CD14-positive monocyte (primary cell): ENCODE data around the gene DNAAF6. TPM values are rescaled to one million over a fixed set of nuclear protein-coding genes. Genes with fewer than 3 reads are reported as not detected.
"Not testable (repeated sequence)": the region's sequence is repeated elsewhere in the genome, so short reads cannot be mapped to it uniquely, and the experiment has no call there.

Source experiments
- DNase-seq, 3 donors: peaks; one replicate each; pipeline ENCODE4 v3.0.0-alpha.2; 2011 to 2022
- H2AFZ ChIP-seq: 2 replicates; pipeline ENCODE4 v1.6.0; 2012; ENCODE audit warnings: mild to moderate bottlenecking, low read depth, low read length, inconsistent platforms; ENCODE audit not compliant: insufficient read depth, poor library complexity, severe bottlenecking
- H3K27ac ChIP-seq, 2 donors: 1 replicate in 1 of 2; 2 replicates in 1 of 2; pipeline ENCODE4 v1.5.1; 2012 to 2013; ENCODE audit warnings: low read length in 2 of 2, control low read depth in 1 of 2, inconsistent platforms in 1 of 2, low read depth in 1 of 2, mild to moderate bottlenecking in 1 of 2
- H3K27me3 ChIP-seq, 2 donors: one replicate each; pipeline versions ENCODE4 v1.6.0 to v1.6.1; 2011 to 2013; ENCODE audit warnings: low read length in 2 of 2; ENCODE audit not compliant: control insufficient read depth in 2 of 2, insufficient read depth in 2 of 2
- H3K36me3 ChIP-seq, 2 donors: replicated peaks in 1 of 2; 1 replicate in 1 of 2; 2 replicates in 1 of 2; pipeline versions ENCODE4 v1.5.1 to v1.6.1; 2012 to 2013; ENCODE audit warnings: low read length in 2 of 2, control low read depth in 1 of 2, inconsistent platforms in 1 of 2, mild to moderate bottlenecking in 1 of 2; ENCODE audit not compliant: insufficient read depth in 2 of 2, control insufficient read depth in 1 of 2
- H3K4me1 ChIP-seq, 2 donors: 1 replicate in 1 of 2; 2 replicates in 1 of 2; pipeline versions ENCODE4 v1.5.1 to v1.6.1; 2012 to 2013; ENCODE audit warnings: low read length in 2 of 2, control low read depth in 1 of 2, inconsistent platforms in 1 of 2, mild to moderate bottlenecking in 1 of 2, moderate library complexity in 1 of 2; ENCODE audit not compliant: insufficient read depth in 2 of 2, control insufficient read depth in 1 of 2
- H3K4me2 ChIP-seq: replicated peaks from 2 replicates; pipeline ENCODE3; 2012; ENCODE audit warnings: low read length, moderate library complexity, mild to moderate bottlenecking; ENCODE audit not compliant: poor library complexity, severe bottlenecking; ENCODE audit errors: extremely low read depth
- H3K4me3 ChIP-seq, 3 experiments: fragments of 200-600 bp in 1 of 3; sonication (generic) in 1 of 3; replicated peaks in 1 of 3; 1 replicate in 2 of 3; 2 replicates in 1 of 3; pipeline ENCODE4 v1.5.1; 2011 to 2013; ENCODE audit warnings: low read length in 3 of 3, mild to moderate bottlenecking in 3 of 3, control low read depth in 2 of 3, low read depth in 2 of 3, inconsistent platforms in 1 of 3, moderate library complexity in 1 of 3
- H3K79me2 ChIP-seq: 2 replicates; pipeline ENCODE4 v1.6.0; 2012; ENCODE audit warnings: mild to moderate bottlenecking, control low read depth, inconsistent platforms, low read length, moderate library complexity; ENCODE audit not compliant: insufficient read depth
- H3K9ac ChIP-seq: 2 replicates; pipeline ENCODE4 v1.6.0; 2017; ENCODE audit warnings: low read length, mild to moderate bottlenecking; ENCODE audit not compliant: insufficient read depth, poor library complexity, severe bottlenecking
- H3K9me3 ChIP-seq, 2 donors: replicated peaks in 1 of 2; 1 replicate in 1 of 2; 2 replicates in 1 of 2; pipeline versions ENCODE4 v1.5.1 to v1.6.1; 2012 to 2013; ENCODE audit warnings: low read length in 2 of 2, control low read depth in 1 of 2; ENCODE audit not compliant: control insufficient read depth in 1 of 2, insufficient read depth in 1 of 2
- H4K20me1 ChIP-seq: 2 replicates; pipeline ENCODE4 v1.6.0; 2012; ENCODE audit warnings: mild to moderate bottlenecking, low read length, control low read depth, moderate library complexity; ENCODE audit not compliant: insufficient read depth
- H3K27ac Mint-ChIP-seq, 7 donors: one replicate each; pipeline ENCODE4 v1.8.0; 2020; ENCODE audit warnings: mild to moderate bottlenecking in 7 of 7, mixed read lengths in 7 of 7, moderate library complexity in 6 of 7, inconsistent platforms in 2 of 7
- H3K27me3 Mint-ChIP-seq, 3 donors: one replicate each; pipeline ENCODE4 v1.8.0; 2021 to 2022; ENCODE audit warnings: low read depth in 3 of 3, mild to moderate bottlenecking in 3 of 3, mixed read lengths in 3 of 3, moderate library complexity in 3 of 3, inconsistent platforms in 1 of 3
- H3K36me3 Mint-ChIP-seq, 2 donors: one replicate each; pipeline ENCODE4 v1.8.0; 2020; ENCODE audit warnings: mixed read lengths in 2 of 2, inconsistent platforms in 1 of 2, mild to moderate bottlenecking in 1 of 2
- H3K4me1 Mint-ChIP-seq: one replicate; pipeline ENCODE4 v1.8.0; 2020; ENCODE audit warnings: mild to moderate bottlenecking, mixed read lengths
- H3K4me3 Mint-ChIP-seq, 2 donors: one replicate each; pipeline ENCODE4 v1.8.0; 2020; ENCODE audit warnings: mild to moderate bottlenecking in 2 of 2, mixed read lengths in 2 of 2, moderate library complexity in 1 of 2
- H3K9me3 Mint-ChIP-seq, 7 donors: one replicate each; pipeline ENCODE4 v1.8.0; 2020 to 2022; ENCODE audit warnings: mixed read lengths in 7 of 7, mild to moderate bottlenecking in 6 of 7, moderate library complexity in 6 of 7, inconsistent platforms in 2 of 7
- WGBS: methylation state at CpG from one replicate; pipeline ENCODE4 v1.1.5; 2013; ENCODE audit warnings: missing lambda C conversion rate; ENCODE audit not compliant: insufficient coverage; 5-methylcytosine and 5-hydroxymethylcytosine counted together
- intact Hi-C, 2 donors: fragments of 100-400 bp; cut with micrococcal nuclease; formaldehyde crosslinking; loops; one replicate each; pipeline versions ENCODE4 v1.15.0 to v1.15.1; 2023
- polyA plus RNA-seq, 3 donors: library from polyadenylated mRNA; depleted of rRNA in 1 of 3; unstranded in 2 of 3; stranded (reverse) in 1 of 3; fragments of 300-500 nt in 2 of 3; fragments of >200 nt in 1 of 3; fragmentation: Illumina TruSeq in 2 of 3; gene quantifications; 1 replicate in 2 of 3; 2 replicates in 1 of 3; pipeline ENCODE4 v1.2.3, GENCODE V29; 2012 to 2021
- TF ChIP-seq, protein P1 (sequence below): fragments of 200-600 bp; IDR thresholded peaks from one replicate; pipeline ENCODE4 v1.8.0; 2022; ENCODE audit warnings: antibody characterized with exemption, mild to moderate bottlenecking

Gene DNAAF6
- polyA plus RNA-seq, 3 donors = not detected

- no peaks in the 10 kb centered on the region for H3K79me2 ChIP-seq
- H3K9me3 ChIP-seq = no peaks in the 10 kb centered on the region
- no peak overlapping the region for H2AFZ ChIP-seq
- Mint-ChIP-seq H3K4me3 (no peak overlapping the region), H3K27me3 (peaks cover 3 to 10% (median 6%) of the 10 kb centered on the region in 3 donors), H3K9me3 (peaks cover 0 to 3% (median 0%) of the 10 kb centered on the region in 7 donors), H3K27ac (no peak overlapping the region), H3K36me3 (no peaks in the 10 kb centered on the region), H3K4me1 (no peaks in the 10 kb centered on the region)
- intact Hi-C loops = no loop called here
- no peak overlapping the region for H3K9ac ChIP-seq
- no peak for DNase-seq
- no peaks in the 10 kb centered on the region for H3K27me3 ChIP-seq
- H3K4me3 ChIP-seq = no peak overlapping the region
- WGBS = no CpG with 5 or more reads among the region's 1 CpG
- H3K27ac ChIP-seq = no peak overlapping the region
- H3K4me2 ChIP-seq = no peak overlapping the region
- no peaks in the 10 kb centered on the region for H3K36me3 ChIP-seq
- H4K20me1 ChIP-seq = no peaks in the 10 kb centered on the region
- TF ChIP-seq, protein P1, sequence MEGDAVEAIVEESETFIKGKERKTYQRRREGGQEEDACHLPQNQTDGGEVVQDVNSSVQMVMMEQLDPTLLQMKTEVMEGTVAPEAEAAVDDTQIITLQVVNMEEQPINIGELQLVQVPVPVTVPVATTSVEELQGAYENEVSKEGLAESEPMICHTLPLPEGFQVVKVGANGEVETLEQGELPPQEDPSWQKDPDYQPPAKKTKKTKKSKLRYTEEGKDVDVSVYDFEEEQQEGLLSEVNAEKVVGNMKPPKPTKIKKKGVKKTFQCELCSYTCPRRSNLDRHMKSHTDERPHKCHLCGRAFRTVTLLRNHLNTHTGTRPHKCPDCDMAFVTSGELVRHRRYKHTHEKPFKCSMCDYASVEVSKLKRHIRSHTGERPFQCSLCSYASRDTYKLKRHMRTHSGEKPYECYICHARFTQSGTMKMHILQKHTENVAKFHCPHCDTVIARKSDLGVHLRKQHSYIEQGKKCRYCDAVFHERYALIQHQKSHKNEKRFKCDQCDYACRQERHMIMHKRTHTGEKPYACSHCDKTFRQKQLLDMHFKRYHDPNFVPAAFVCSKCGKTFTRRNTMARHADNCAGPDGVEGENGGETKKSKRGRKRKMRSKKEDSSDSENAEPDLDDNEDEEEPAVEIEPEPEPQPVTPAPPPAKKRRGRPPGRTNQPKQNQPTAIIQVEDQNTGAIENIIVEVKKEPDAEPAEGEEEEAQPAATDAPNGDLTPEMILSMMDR = no peak
- no peaks in the 10 kb centered on the region for H3K4me1 ChIP-seq
Observed at GRCh38 chrX:107197319-107197718, 9.1 kb upstream of the DNAAF6 start.

- H3K36me3 Mint-ChIP-seq, H3K27me3 Mint-ChIP-seq, H3K27me3 ChIP-seq, H3K27ac Mint-ChIP-seq, H3K9me3 Mint-ChIP-seq, H3K4me3 Mint-ChIP-seq, H3K27ac ChIP-seq, H3K4me2 ChIP-seq, H3K36me3 ChIP-seq, H3K9me3 ChIP-seq, intact Hi-C loops, H3K4me1 Mint-ChIP-seq, H3K4me3 ChIP-seq, DNase-seq, H3K4me1 ChIP-seq, H3K9ac ChIP-seq, H2AFZ ChIP-seq, H4K20me1 ChIP-seq, H3K79me2 ChIP-seq: not testable (repeated sequence)
- WGBS = no CpG with 5 or more reads among the region's 6 CpGs
Observed at GRCh38 chrX:107198074-107198473, 8.3 kb upstream of the DNAAF6 start.
